ENCODE measurements around the gene RAB5B. TPM values are rescaled to one million over a fixed set of nuclear protein-coding genes. Genes with fewer than 3 reads are reported as not detected.

RAB5B gene
- total and polyA plus RNA-seq, 10 of the 15 experiments (the other 5 are each of a cell fraction or from before 2014, with no cell fraction given), result 7.5 to 149 (median 37.8) TPM

DNA sequence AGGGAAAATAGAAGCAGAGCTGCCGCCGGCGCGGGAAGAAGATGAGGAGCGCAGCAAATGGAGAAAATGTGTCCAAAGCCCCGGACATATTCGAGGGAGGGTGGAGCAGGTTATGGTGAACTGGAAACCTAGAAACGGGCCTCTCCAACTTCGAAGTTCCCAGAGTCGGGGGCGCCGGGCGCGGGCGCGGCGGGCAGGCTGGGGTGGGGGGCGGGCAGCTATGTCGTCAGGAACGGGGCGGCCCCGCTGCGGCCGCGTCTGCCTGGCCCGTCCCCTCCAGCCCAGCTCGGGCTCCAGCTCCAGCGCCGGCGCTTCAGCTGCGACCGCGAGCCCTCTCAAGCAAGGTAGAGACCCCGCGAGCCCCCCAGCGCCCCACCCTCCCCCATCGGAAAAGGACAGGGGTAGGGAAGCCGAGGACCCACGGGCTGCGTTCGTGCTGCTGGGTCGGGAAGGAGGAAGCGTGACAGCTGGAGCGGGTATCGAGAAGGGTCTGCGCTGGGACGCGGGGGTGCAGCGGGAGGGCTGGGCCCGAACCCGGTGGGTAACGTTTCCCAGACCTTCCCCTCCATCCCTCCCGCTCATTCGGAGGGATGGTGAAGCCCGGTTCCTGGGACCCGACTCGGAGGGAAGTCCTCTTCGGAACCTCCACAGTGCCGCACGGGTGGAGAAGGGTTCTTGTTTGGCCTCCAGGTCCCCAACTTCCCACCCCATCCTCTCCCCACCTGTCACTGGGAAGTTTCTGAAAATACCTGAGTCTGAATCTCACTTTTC lies 41.9 kb upstream of the RAB5B start (continued):
- TF ChIP-seq BACH1 (IDR thresholded peaks at IDR 0.05; ENCODE audit: borderline replicate concordance) (no peak), NR2F1 (conservative IDR thresholded peaks at IDR 0.05) (no peak), ASH2L (IDR thresholded peaks at IDR 0.05; ENCODE audit: borderline replicate concordance, low read depth) (no peak), CEBPB (IDR thresholded peaks at IDR 0.05; ENCODE audit: borderline replicate concordance in 1 of 2, low read depth in 2 of 2, low read length in 2 of 2) (no peak), DPF2 (IDR thresholded peaks at IDR 0.05) (no peak), EED (IDR thresholded peaks at IDR 0.05; ENCODE audit: low read depth) (no peak), SREBF2 (IDR thresholded peaks at IDR 0.05; ENCODE audit: low read length) (no peak), POLR2AphosphoS5 (IDR thresholded peaks at IDR 0.05; ENCODE audit: low read length) (no peak; the same call in 1 of the 2 replicates)
- TF ChIP-seq, protein P1, sequence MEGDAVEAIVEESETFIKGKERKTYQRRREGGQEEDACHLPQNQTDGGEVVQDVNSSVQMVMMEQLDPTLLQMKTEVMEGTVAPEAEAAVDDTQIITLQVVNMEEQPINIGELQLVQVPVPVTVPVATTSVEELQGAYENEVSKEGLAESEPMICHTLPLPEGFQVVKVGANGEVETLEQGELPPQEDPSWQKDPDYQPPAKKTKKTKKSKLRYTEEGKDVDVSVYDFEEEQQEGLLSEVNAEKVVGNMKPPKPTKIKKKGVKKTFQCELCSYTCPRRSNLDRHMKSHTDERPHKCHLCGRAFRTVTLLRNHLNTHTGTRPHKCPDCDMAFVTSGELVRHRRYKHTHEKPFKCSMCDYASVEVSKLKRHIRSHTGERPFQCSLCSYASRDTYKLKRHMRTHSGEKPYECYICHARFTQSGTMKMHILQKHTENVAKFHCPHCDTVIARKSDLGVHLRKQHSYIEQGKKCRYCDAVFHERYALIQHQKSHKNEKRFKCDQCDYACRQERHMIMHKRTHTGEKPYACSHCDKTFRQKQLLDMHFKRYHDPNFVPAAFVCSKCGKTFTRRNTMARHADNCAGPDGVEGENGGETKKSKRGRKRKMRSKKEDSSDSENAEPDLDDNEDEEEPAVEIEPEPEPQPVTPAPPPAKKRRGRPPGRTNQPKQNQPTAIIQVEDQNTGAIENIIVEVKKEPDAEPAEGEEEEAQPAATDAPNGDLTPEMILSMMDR (IDR thresholded peaks at IDR 0.05 in 2 of 3, conservative IDR thresholded peaks at IDR 0.05 in 1 of 3; ENCODE audit: control insufficient read depth in 2 of 3, extremely low read depth in 1 of 3, insufficient read depth in 1 of 3, low read depth in 3 of 3, low read length in 3 of 3), result no peak

- no TSS peak for BruUV-seq (replicated peaks)
- TF ChIP-seq EGR1 (IDR thresholded peaks at IDR 0.05; ENCODE audit: borderline replicate concordance in 1 of 2, low read depth in 2 of 2, low read length in 2 of 2), result 0 out of 3 replicates have a peak, but pooled peaks of 1 of the 2 experiments have one; percentile 10
- TF ChIP-seq ZNF24 (IDR thresholded peaks at IDR 0.05), result no peak
- no peak; the same call in 1 of the 2 replicates for TF ChIP-seq STAT1 (conservative IDR thresholded peaks at IDR 0.05)
- TF ChIP-seq IRF4 (IDR thresholded peaks at IDR 0.05; ENCODE audit: low read depth, low read length), result no peak
- no peak for TF ChIP-seq FOS (IDR thresholded peaks at IDR 0.05; ENCODE audit: borderline replicate concordance, extremely low read depth, insufficient read length)
- no peak for TF ChIP-seq MYC (IDR thresholded peaks at IDR 0.05; ENCODE audit: insufficient read depth, insufficient read length, insufficient replicate concordance, low read length, severe bottlenecking)
- no peak for TF ChIP-seq FOXM1 (IDR thresholded peaks at IDR 0.05; ENCODE audit: low read depth, low read length)
- no peak for TF ChIP-seq ZNF274 (IDR thresholded peaks at IDR 0.05; ENCODE audit: insufficient read depth, insufficient read length)
- no peak for TF ChIP-seq SREBF2 (IDR thresholded peaks at IDR 0.05; ENCODE audit: low read length)
- 0 out of 2 replicates have a peak, but pooled peaks have one; percentile 16 for TF ChIP-seq ZNF622 (IDR thresholded peaks at IDR 0.05)
- no peak for TF ChIP-seq ASH2L (IDR thresholded peaks at IDR 0.05; ENCODE audit: borderline replicate concordance, low read depth)
- TF ChIP-seq BRCA1 (IDR thresholded peaks at IDR 0.05; ENCODE audit: low read depth, low read length), result no peak
- no peak for TF ChIP-seq CEBPB (IDR thresholded peaks at IDR 0.05; ENCODE audit: borderline replicate concordance in 1 of 2, low read depth in 2 of 2, low read length in 2 of 2)
- TF ChIP-seq MTA2 (IDR thresholded peaks at IDR 0.05; ENCODE audit: low read depth), result peak; percentile 55; the same call in 1 of the 2 replicates
- no peak for TF ChIP-seq NR2C2 (IDR thresholded peaks at IDR 0.05; ENCODE audit: borderline replicate concordance, control insufficient read depth, insufficient read length, low read depth)
Observed at GRCh38 chr12:55932551-55932910, 41.3 kb upstream of the RAB5B start.

More at GRCh38 chr12:55932551-55932910, 41.3 kb upstream of the RAB5B start:
- ChIA-PET POLR2A (interaction anchor here (0.8 to 7.3 kb wide), 13 partner anchors 13 to 203 kb away, joined by 3 to 66 read pairs (median 4); partner anchors contain the start of genes CD63 and RAB5B), RAD21 (ENCODE audit: unreplicated experiment) (interaction anchor here (1.1 to 5.3 kb wide), 9 partner anchors 8 to 194 kb away, joined by 3 to 25 read pairs (median 10); partner anchors contain the start of genes ORMDL2, RAB5B, SARNP and SUOX), CTCF (interaction anchor here (1.1 to 4.5 kb wide), 9 partner anchors 7 to 203 kb away, joined by 3 to 37 read pairs (median 4); partner anchors contain the start of gene SUOX), SMC1A (ENCODE audit: uncharacterized antibody, unreplicated experiment) (interaction anchor here (1.0 to 3.4 kb wide), 11 partner anchors 9 to 227 kb away, joined by 3 to 12 read pairs (median 4); partner anchors contain the start of genes ORMDL2, RAB5B and SARNP)
- ATAC-seq (peak; percentile 31), DNase-seq (ENCODE audit: low read depth, low spot score) (no peak), FAIRE-seq (peak; percentile 7)
- Histone ChIP-seq H3K36me3 (ENCODE audit: control insufficient read depth in 2 of 2, insufficient read depth in 2 of 2, low read length in 1 of 2) (peaks cover 0 to 5% of the 10 kb centered on the region in 2 experiments; a peak in 2 of 4 replicates), H3K9ac (ENCODE audit: control insufficient read depth, insufficient read depth, low read length) (peak overlapping the region; percentile 72), H3K9me3 (replicated peaks; ENCODE audit: control insufficient read depth, insufficient read depth, low read length) (no peaks in the 10 kb centered on the region), H2AFZ (ENCODE audit: control insufficient read depth, low read depth, low read length) (peak overlapping the region; percentile 53), H3K4me3 (peak overlapping the region; percentile 99), H3K27me3 (replicated peaks in 1 of 2; ENCODE audit: control insufficient read depth in 2 of 2, insufficient read depth in 2 of 2, low read length in 1 of 2) (no peaks in the 10 kb centered on the region), H3K4me2 (ENCODE audit: control insufficient read depth, insufficient read depth) (peak overlapping the region; percentile 79), H3K79me2 (ENCODE audit: control insufficient read depth, insufficient read depth, low read length) (peaks cover 26% of the 10 kb centered on the region), H4K20me1 (ENCODE audit: control insufficient read depth, insufficient read depth) (no peaks in the 10 kb centered on the region), H3K4me1 (ENCODE audit: control insufficient read depth, insufficient read depth, low read length) (peaks cover 8% of the 10 kb centered on the region; the same call in 1 of the 2 replicates), H3K27ac (ENCODE audit: control insufficient read depth, insufficient read depth) (peak overlapping the region; percentile 83)
- in situ Hi-C loops (cut with MboI) (no loop called here), intact Hi-C loops (cut with micrococcal nuclease; ENCODE audit: unreplicated experiment) (no loop called here)
- 0% methylated on average over 4 of the region's 4 CpGs for WGBS (ENCODE audit: insufficient coverage, insufficient replicate concordance, low lambda C conversion rate, missing lambda C conversion rate)
